GM19438 (cell line): ENCODE measurements around the gene DIP2C.
"Not testable (repeated sequence)": the region's sequence is repeated elsewhere in the genome, so short reads cannot be mapped to it uniquely, and the experiment has no call there.

Source experiments
- ATAC-seq: cut with Tn5 transposase; IDR thresholded peaks from one replicate; pipeline ENCODE4 v1.9.1; 2021; ENCODE audit warnings: low read depth; ENCODE audit not compliant: unreplicated experiment

Gene DIP2C

GRCh38 chr10:600876-601659, 88.4 kb downstream of the DIP2C start:
- no peak for ATAC-seq

- ATAC-seq, result no peak
Observed at GRCh38 chr10:600234-600633, 89.2 kb downstream of the DIP2C start.

DNA sequence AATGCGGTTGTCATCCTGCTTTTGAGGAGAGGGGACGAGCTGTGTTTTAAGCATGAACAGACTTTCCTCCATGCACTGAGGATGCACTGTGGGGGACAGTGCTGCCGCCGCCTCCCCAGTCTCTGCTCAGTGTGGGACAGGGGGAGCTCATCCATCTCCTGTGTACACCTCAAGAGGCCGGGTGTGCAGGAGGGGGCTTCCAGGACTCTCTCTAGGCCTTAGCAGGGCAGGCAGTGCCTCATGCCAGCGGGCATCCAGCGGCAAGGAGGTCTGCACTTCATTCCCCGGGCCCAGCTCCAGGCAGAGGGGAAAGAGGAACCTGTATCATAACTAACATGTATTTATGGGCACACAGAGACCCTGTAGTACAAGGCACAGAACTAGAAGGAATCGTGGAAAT, 89.7 kb downstream of the DIP2C start:
- no peak for ATAC-seq

DNA sequence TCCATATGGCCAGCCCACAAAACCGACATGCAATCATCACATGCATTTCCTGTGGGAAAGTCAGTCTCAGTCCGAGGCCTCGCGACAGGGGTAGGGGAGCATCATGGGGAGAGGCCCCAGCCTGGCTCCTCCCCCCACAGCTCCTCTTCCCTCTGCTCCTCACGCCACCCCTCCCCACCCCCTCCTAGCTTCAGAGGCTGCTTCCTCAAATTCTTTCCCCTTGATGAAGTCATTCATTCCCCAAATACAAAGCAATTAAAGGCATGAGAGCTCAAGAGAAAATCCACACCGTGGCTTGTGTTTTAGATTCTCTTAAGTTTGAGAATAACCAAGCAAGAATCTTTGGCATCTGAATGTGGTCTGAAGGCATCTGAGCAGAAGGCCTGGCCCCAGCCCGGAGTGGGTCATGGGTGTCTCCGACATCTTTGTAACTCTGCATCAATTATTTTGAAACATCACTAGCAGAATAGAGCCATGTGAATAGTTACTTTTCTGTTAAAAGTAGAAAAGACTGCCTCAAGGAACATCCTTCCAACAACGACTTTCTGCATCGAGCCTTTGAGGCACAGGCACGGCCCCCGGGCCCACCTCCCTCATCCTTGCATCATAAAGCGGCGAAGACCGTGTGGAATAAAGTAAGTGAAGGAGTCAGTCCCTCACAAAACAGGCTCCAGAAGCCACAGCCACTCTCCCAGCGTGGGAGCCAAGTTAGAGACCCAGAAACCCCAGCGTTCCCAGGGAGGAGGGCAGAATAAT, 90.9 kb downstream of the DIP2C start:
- ATAC-seq, result no peak

- ATAC-seq, result no peak
Observed at GRCh38 chr10:597976-598375, 91.5 kb downstream of the DIP2C start.

DNA sequence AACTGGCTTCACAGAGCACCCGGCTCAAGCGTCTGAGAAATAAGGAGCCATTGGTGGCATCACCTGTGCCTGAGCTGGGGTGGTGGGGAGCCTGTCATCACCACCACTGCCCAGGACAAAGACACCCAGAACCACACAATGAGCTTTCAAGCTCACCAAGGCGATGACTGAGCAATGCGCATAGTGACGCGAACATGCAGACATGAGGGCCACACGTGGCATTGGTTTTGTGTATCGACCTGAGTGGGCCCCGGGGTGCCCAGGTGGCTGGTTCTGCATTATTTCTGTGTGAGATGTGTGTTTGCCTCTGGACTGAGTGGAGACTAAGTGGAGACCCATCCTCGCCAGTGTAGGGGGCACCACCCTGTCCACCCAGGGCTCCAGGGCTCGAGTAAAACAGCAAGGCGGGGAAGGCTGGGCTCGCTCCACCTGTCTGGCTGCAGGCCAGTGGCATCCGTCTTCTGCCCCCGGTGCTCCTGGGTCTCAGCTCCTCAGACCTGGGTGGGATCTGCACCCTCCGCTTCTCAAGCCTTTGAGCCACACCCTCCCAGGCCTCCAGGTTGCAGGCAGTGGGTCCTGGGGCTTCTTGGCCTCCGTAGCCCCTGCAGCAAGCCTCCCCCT, 92.6 kb downstream of the DIP2C start:
- ATAC-seq, result no peak

GRCh38 chr10:596131-596530, 93.3 kb downstream of the DIP2C start:
- ATAC-seq, result not testable (repeated sequence)

GRCh38 chr10:595473-595872, 94.0 kb downstream of the DIP2C start:
- ATAC-seq, result no peak

- ATAC-seq, result no peak
Observed at GRCh38 chr10:594584-595270, 94.7 kb downstream of the DIP2C start.

- no peak for ATAC-seq
Observed at GRCh38 chr10:593901-594457, 95.5 kb downstream of the DIP2C start.

- ATAC-seq, result no peak
Observed at GRCh38 chr10:593421-593820, 96.0 kb downstream of the DIP2C start.

DNA sequence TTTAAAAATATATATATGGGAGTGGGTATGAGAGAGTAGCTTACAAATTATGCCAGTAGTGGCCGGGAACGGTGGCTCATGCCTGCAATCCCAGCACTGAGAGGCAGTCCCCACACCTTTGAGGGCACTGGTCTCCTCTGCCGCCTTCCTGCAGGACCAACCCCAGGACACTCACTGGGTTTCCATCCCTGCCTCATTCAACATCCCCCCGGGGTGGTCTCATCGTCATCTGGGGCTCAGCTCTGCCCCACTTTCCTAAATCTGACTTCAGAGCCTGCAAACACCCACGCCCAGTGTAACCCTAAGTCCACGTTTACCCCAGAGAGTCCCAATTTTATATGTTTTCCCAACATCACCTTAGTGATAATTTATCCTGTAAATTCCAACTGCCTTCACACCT, 96.5 kb downstream of the DIP2C start:
- ATAC-seq, result no peak

- ATAC-seq, result no peak
Observed at GRCh38 chr10:591646-592045, 97.8 kb downstream of the DIP2C start.

- no peak for ATAC-seq
Observed at GRCh38 chr10:590721-591120, 98.7 kb downstream of the DIP2C start.

DNA sequence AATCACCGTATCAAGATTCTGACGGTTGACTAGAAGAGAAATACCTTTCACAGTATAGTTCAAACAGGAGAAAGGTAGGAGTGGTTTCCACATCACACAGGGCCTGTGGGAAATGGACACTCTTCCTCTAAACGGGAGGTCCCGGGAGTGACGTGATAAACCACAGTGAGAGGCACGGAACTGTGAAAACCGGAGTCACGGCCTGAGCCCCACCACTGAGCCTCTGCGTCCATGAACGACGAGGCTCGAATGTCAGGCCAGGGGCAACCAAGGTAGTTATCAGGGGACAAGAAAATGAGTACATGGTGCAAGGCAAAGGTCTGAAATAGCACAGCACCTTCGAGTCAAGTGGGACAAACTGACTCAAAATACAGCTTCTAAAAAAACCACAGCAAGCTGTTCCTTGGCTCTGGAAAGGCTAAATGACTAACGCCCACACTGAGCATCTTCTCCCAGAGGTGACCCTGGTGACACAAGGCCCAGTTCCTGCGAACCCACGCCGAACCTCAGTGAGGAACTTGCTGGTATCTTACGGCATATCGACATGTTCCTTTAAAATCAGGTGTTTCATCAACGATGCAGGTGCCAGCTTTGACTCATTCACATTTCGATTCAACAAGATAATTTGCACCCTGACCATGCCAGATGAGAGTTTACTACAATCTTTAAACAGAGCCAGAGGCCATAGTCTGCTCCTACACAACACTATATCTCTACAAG, 99.3 kb downstream of the DIP2C start:
- ATAC-seq, result no peak

- ATAC-seq, result no peak
Observed at GRCh38 chr10:588246-589165, 101.0 kb downstream of the DIP2C start.

GRCh38 chr10:586716-587115, 102.8 kb downstream of the DIP2C start:
- no peak for ATAC-seq

DNA sequence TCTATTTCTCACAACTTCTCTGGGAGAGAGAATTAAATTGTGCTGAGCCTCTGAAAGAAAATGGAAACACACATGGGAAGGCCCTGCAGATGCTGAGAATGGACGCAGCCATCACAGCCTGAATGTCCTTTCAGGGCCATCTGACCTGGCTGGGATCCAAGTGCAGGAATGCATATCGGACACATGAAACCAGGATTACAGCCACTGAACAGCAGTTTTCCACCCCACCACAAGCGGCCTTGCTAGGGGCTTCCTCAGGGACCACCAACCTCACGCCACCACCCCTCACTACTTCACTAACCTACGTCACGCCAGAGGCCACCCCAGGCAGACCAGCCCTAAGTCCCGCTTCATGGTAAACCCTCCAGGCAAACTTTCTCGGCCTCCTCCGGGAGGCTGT, 103.3 kb downstream of the DIP2C start:
- no peak for ATAC-seq

- ATAC-seq, result no peak
Observed at GRCh38 chr10:585502-585901, 104.0 kb downstream of the DIP2C start.
